ENCODE results near the gene FXYD3.
"Not testable (repeated sequence)": the region's sequence is repeated elsewhere in the genome, so short reads cannot be mapped to it uniquely, and the experiment has no call there.

FXYD3 gene

GRCh38 chr19:35099155-35099896 is 16.3 kb upstream of the FXYD3 start:
- H3K27ac ChIP-seq, result no peak overlapping the region
- intact Hi-C loops (cut with DNase I; ENCODE audit: low total_unique reads), result no loop called here
- no peak for DNase-seq

GRCh38 chr19:35099897-35100275 is 15.7 kb upstream of the FXYD3 start:
- Histone ChIP-seq H3K36me3 (no peaks in the 10 kb centered on the region), H3K9me3 (no peaks in the 10 kb centered on the region), H3K4me1 (no peaks in the 10 kb centered on the region), H3K27me3 (peaks cover 0 to 3% of the 10 kb centered on the region in 2 donors), H3K27ac (no peak overlapping the region), H3K4me3 (no peak overlapping the region)
- intact Hi-C loops (cut with DNase I; ENCODE audit: low total_unique reads), result no loop called here
- DNase-seq, result no peak
- no peak for TF ChIP-seq CTCF (IDR thresholded peaks at IDR 0.05)

More at GRCh38 chr19:35099155-35099896, 16.3 kb upstream of the FXYD3 start:
- no peaks in the 10 kb centered on the region for H3K36me3 ChIP-seq
- H3K4me3 ChIP-seq, result no peak overlapping the region
- peaks cover 0 to 3% of the 10 kb centered on the region in 2 donors for H3K27me3 ChIP-seq
- H3K9me3 ChIP-seq, result no peaks in the 10 kb centered on the region
- H3K4me1 ChIP-seq, result no peaks in the 10 kb centered on the region
- no peak for TF ChIP-seq CTCF (IDR thresholded peaks at IDR 0.05)

- intact Hi-C loops (cut with DNase I; ENCODE audit: low total_unique reads), result no loop called here
- Histone ChIP-seq H3K9me3 (no peaks in the 10 kb centered on the region), H3K27ac (no peak overlapping the region), H3K36me3 (no peaks in the 10 kb centered on the region), H3K27me3 (peaks cover 0 to 3% of the 10 kb centered on the region in 2 donors), H3K4me1 (no peaks in the 10 kb centered on the region), H3K4me3 (no peak overlapping the region)
- DNase-seq, result no peak
- no peak for TF ChIP-seq CTCF (IDR thresholded peaks at IDR 0.05)
Measured at GRCh38 chr19:35100588-35101533, 14.8 kb upstream of the FXYD3 start.

GRCh38 chr19:35101949-35102348 is 13.7 kb upstream of the FXYD3 start:
- H3K27me3 ChIP-seq; H3K4me3 ChIP-seq; H3K9me3 ChIP-seq; H3K36me3 ChIP-seq; DNase-seq; intact Hi-C loops (cut with DNase I; ENCODE audit: low total_unique reads); H3K4me1 ChIP-seq; H3K27ac ChIP-seq: not testable (repeated sequence)

- H3K27ac ChIP-seq; DNase-seq; H3K27me3 ChIP-seq; H3K9me3 ChIP-seq; H3K36me3 ChIP-seq; H3K4me1 ChIP-seq; intact Hi-C loops (cut with DNase I; ENCODE audit: low total_unique reads); H3K4me3 ChIP-seq: not testable (repeated sequence)
Measured at GRCh38 chr19:35103614-35104013, 12.0 kb upstream of the FXYD3 start.

GRCh38 chr19:35104361-35104760 is 11.3 kb upstream of the FXYD3 start:
- no peak for TF ChIP-seq CTCF (IDR thresholded peaks at IDR 0.05)
- Histone ChIP-seq H3K27me3 (peaks cover 0 to 6% of the 10 kb centered on the region in 2 donors), H3K36me3 (no peaks in the 10 kb centered on the region), H3K4me3 (no peak overlapping the region), H3K27ac (no peak overlapping the region), H3K4me1 (no peaks in the 10 kb centered on the region), H3K9me3 (no peaks in the 10 kb centered on the region)
- no peak for DNase-seq
- intact Hi-C loops (cut with DNase I; ENCODE audit: low total_unique reads), result no loop called here

All from tibial artery (tissue), 4 donors.